Prostate gland (tissue), 2 donors: ENCODE results near the gene CS.

Experiments
- POLR2A ChIP-seq: fragments of 450-650 bp; IDR thresholded peaks from one replicate; pipeline ENCODE4 v1.6.1; 2016; ENCODE audit warnings: antibody characterized with exemption, mild to moderate bottlenecking
- POLR2AphosphoS5 ChIP-seq: sonication (generic); formaldehyde crosslinking; IDR thresholded peaks from one replicate; pipeline ENCODE4 v1.6.1; 2017; ENCODE audit warnings: antibody characterized with exemption
- TF ChIP-seq, protein P1 (sequence below), 4 experiments: fragments of 200-600 bp in 2 of 4; fragments of 450-650 bp in 2 of 4; sonication (generic) in 2 of 4; IDR thresholded peaks; 1 replicate in 3 of 4; 2 replicates in 1 of 4; pipeline ENCODE4 v1.5.1; 2016 to 2019; ENCODE audit warnings: antibody characterized with exemption in 4 of 4, mild to moderate bottlenecking in 2 of 4, moderate library complexity in 2 of 4

- TF ChIP-seq POLR2A: no peak
- TF ChIP-seq, protein P1, sequence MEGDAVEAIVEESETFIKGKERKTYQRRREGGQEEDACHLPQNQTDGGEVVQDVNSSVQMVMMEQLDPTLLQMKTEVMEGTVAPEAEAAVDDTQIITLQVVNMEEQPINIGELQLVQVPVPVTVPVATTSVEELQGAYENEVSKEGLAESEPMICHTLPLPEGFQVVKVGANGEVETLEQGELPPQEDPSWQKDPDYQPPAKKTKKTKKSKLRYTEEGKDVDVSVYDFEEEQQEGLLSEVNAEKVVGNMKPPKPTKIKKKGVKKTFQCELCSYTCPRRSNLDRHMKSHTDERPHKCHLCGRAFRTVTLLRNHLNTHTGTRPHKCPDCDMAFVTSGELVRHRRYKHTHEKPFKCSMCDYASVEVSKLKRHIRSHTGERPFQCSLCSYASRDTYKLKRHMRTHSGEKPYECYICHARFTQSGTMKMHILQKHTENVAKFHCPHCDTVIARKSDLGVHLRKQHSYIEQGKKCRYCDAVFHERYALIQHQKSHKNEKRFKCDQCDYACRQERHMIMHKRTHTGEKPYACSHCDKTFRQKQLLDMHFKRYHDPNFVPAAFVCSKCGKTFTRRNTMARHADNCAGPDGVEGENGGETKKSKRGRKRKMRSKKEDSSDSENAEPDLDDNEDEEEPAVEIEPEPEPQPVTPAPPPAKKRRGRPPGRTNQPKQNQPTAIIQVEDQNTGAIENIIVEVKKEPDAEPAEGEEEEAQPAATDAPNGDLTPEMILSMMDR (IDR thresholded peaks at IDR 0.05): no peak
- no peak for TF ChIP-seq POLR2AphosphoS5
Measured at GRCh38 chr12:56296295-56296694, 3.8 kb downstream of the CS start.
